ENCODE results near the gene GAS1.

GAS1 gene

GRCh38 chr9:86947146-86948073 is at the start of gene GAS1:
GAS1 (minus strand) TSS chr9:86947506; CDS start chr9:86946779, 727 bp downstream.
- peak; percentile 55 for DNase-seq (ENCODE audit: low read depth)

DNA sequence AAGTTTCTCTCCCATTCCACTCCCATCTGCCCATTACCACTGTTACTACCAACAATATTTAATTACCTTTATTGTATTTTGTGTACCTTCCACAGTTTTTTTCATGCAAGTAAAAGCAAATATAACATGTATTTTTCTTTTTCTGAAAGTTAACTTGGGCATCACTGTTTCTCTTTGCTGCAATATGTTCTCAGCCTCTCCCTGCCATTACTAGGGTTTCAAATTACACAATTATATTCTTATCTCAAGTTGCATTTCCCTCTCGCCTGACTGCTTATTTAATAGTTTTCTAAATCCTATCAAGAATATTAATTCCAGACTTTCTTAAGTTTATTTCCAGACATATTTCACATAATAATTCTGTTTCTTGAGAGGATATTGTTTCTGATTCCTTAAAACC is 46.9 kb upstream of the GAS1 start:
- no peak for DNase-seq (ENCODE audit: low read depth)

DNA sequence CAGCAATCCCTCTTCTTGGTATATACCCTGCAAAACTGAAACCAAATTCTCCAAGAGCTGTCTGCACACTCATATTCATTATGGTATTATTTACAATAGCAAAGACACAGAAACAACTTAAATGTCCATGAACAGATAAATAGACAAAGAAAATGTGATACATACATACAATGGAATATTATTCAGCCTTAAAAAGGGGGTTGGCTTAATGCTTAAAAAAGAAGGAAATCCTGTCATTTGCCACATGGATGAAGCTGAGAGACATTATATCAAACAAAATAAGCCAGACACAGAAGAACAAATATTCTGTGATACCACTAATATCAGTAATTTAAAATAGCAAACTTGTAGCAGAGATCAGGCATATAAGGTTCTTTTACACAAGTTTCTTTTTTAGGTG is 46.5 kb upstream of the GAS1 start:
- no peak for DNase-seq (ENCODE audit: low read depth)

DNA sequence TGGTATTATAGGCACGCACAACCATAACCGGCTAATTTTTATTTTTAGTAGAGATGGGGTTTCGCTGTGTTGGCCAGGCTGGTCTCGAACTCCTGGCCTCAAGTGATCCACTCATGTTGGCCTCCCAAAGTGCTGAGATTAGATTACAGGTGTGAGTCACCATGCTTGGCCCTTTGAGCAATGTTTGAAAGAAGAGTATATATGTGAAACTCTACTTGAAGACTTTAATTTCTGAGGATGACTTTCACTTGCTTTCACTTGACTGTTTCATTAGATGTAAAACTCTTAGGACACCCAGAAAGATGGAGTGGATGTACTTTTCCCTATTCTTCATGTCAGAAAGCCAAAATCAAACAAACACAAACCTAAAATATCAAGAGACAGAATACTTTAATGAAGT is 43.8 kb upstream of the GAS1 start:
- no peak for DNase-seq (ENCODE audit: low read depth)

DNA sequence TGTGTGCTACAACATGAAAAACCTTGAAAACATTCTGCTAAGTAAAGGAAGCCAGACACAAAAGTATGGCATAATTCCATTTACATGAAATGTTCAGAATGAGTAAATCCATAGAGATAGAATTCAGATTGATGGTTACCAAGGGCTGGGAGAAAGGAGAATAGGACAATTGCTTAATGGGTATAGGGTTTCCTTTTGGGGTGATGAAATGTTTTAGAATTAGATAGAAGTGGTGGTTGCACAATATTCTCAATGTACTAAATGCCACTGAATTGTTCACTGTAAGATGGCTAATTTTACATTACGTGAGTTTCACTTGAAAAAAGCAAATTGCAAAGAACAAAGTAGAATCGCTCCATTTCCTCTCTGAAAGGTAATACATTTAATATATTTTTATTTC is 43.0 kb upstream of the GAS1 start:
- no peak for DNase-seq (ENCODE audit: low read depth)

DNA sequence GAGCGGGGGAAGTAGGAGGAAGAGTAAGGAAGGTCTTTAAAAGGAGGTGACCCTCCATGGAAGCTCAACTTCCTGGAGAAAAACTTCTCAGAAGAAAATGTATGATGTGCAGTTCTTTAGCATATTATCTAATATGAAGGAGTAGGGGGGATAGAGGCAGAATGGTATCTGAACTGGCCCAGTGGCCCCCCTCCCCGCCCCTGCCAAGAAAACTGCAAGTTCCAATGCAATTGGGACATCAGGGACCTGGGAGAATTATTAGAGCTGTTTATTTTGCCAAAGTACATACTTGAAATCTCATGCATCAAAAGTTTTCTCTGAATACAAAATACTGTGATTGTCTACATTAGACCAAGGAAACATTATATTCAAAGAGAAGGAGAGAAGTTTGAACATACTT is 40.6 kb upstream of the GAS1 start:
- no peak for DNase-seq (ENCODE audit: low read depth)

DNA sequence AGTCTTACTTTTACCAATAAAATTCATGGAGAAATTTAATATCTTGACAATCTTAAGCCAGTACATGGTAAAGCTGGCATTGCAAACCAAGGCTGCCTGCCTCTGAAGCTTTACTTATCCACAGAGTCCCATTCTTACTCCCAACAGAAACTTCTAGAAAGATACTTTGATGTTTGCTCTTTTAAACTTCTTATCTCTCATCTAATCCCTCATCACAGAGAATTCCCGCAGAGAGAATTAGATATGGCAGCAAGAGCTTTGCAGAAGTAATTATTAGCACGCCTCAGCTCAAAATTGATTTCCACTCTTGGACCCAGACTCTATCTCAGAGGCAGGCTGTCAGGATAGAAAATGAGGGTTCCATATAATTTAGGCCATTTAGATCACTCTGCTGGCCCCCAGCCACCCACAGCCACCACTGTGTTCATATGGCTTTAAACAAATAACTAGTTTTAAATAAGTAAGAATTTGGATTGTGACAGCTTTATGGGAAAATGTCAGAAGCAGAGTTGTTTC is 37.9 kb upstream of the GAS1 start:
- no peak for DNase-seq (ENCODE audit: low read depth)

- DNase-seq (ENCODE audit: low read depth): no peak
These were observed 36.4 kb upstream of the GAS1 start for GRCh38 chr9:86983620-86984259.

DNA sequence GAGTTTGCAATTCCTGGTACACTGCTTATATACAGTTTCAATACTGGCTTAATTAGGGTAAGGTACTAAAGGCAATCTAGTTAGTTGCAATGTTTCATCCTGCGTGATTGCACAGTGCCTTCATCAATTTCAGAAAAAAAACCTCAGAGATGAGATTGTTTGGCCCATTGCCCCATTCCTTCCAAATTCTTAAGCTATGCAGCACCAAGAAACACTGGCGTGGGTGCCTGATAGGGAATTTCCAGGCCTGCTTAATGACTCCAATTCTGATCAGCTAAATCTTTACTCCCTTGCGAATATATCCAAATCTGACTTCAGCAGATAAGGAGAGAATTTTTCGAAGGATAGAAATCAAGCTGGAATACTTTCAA is 35.9 kb upstream of the GAS1 start:
- no peak for DNase-seq (ENCODE audit: low read depth)

DNA sequence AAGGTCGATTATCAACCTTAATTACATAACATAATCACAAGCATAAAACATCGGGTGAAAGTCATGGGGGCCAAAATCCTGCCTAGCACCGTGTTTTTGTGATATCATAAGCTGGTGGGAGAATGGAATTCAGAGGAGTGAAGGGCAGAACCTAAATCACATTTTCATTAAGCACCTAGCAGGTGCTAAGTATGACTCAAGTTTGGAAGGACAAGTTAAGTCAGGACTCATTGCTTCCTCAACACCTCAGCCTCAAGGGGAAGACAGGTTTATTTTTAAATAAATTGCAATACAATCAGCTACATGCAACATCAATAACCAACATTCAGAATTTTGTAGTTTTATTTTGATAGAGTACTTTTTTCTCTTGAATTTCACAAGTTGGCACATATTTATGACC is 33.5 kb upstream of the GAS1 start:
- DNase-seq (ENCODE audit: low read depth): no peak

GRCh38 chr9:86979657-86980056 is 32.4 kb upstream of the GAS1 start:
- no peak for DNase-seq (ENCODE audit: low read depth)

GRCh38 chr9:86978922-86979474 is 31.7 kb upstream of the GAS1 start:
- DNase-seq (ENCODE audit: low read depth): no peak

- no peak for DNase-seq (ENCODE audit: low read depth)
These were observed 31.1 kb upstream of the GAS1 start for GRCh38 chr9:86978413-86978812.

GRCh38 chr9:86977205-86977835 is 30.0 kb upstream of the GAS1 start:
- no peak for DNase-seq (ENCODE audit: low read depth)

GRCh38 chr9:86975606-86976005 is 28.3 kb upstream of the GAS1 start:
- DNase-seq (ENCODE audit: low read depth): no peak

GRCh38 chr9:86975036-86975435 is 27.7 kb upstream of the GAS1 start:
- DNase-seq (ENCODE audit: low read depth): no peak

DNA sequence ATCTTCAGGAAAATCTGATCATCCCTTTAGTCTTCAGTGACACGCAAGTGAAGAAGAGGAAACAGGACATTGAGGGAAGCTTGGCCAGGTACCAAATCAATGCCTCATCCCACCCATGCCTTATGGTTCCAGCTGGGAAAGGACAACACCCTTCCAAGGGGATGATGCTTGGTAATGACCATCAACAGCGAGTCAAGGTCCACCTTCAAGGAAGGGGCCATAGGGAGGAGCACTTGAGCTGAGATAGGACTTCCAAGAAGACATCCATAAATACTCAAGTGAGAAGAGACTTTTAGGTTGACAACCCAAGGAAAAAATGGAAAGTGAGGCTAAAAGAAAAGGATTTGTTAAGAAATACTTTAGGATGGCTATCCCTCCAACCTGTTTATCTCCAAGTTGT is 27.1 kb upstream of the GAS1 start:
- DNase-seq (ENCODE audit: low read depth): no peak

- no peak for DNase-seq (ENCODE audit: low read depth)
These were observed 24.4 kb upstream of the GAS1 start for GRCh38 chr9:86971742-86972141.

DNA sequence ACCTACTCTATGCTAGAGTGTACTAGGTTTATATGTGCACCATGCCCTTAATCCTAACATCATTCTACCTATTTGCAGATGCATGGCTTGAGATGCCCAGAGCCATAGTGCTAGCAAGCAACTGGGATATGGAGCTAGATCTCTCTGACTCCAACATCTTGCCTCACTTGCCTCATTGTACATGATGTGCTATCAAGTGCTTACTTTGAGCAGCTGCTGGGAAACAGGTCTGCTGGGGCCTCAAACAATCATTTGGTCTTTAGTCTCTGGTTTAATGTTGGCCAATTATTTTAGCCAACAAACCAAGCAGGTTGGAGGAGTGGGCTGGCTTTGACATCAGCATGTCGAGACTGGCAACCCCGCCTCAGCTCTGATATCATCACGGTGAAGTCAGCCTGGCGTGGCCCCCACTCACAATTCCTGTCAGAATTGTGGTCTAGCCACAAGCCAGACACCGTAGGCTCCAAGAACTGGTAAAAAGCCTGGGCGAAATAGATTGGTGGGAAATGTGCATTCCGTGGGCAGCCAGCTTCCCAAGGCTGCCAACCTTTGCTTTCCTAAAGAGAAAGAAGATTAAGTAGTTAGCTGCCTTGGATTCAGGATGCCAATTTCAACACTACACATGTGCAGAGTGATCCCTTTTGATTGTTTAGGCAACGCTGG is 21.1 kb upstream of the GAS1 start:
- DNase-seq (ENCODE audit: low read depth): no peak

- no peak for DNase-seq (ENCODE audit: low read depth)
These were observed 19.7 kb upstream of the GAS1 start for GRCh38 chr9:86966852-86967511.

DNA sequence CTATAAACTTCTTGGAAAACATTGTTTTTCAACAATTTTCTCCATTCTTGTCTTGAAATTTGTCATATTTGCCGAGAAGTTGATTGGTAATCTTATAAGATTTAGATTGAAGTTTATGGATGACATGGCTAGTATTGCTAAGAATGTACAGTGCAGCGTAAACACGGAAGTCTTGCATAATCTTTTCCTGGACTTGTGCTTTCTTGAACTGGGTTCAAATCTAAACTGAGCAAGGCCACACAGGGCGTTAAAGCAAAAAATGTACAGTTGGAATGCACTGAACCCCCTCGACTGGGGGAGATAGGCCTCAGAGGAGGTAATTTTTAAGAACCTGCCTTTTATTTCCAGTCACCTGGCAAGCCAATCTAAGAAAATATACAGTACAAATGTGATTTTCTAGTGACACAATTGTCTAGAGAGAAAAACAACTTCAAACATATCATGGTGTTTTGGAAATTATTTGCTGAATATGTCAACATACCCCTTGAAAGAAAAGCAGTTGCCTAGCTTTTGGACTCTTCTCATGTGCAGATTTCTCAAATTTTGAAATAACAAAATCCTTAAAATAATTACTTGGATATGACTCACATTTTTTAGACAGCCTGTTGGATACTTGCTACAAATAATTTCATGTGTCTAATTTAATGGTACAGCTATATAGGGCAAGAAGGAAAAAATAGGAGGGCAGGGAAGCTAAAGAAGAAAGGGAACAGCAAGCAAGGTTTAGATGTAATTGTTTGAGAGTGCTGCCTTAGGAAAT is 18.5 kb upstream of the GAS1 start:
- DNase-seq (ENCODE audit: low read depth): no peak

All from activated T-cell treated with anti-CD3 and anti-CD28 coated beads for 24 hours (primary cell).